MCF 10A (cell line): ENCODE results near the gene GALNT1. TPM values are rescaled to one million over a fixed set of nuclear protein-coding genes. Genes with fewer than 3 reads are reported as not detected.

ENCODE experiments used
- BruUV-seq: library from RNA; stranded (reverse); fragments of 400-500 nt; replicated peaks from 2 replicates; lab custom pipeline; 2021; lab: Mats Ljungman, UMichigan
- CTCF ChIA-PET: fragments of 300-600 bp; sonication (Branson Sonifier 250); formaldehyde crosslinking; extraction: SDS; loops from one replicate; lab custom pipeline; 2021; ENCODE audit warnings: antibody characterized with exemption, inconsistent platforms; lab: Yijun Ruan, JAX
- POLR2A ChIA-PET: fragments of 300-600, 350-650 bp; sonication (Branson Sonifier 250); formaldehyde crosslinking; extraction: SDS; loops from one replicate; lab custom pipeline; 2020; ENCODE audit warnings: antibody characterized with exemption, inconsistent platforms; lab: Yijun Ruan, JAX
- DNase-seq: peaks from one replicate; pipeline ENCODE4 v3.0.0-alpha.2; 2018; ENCODE audit not compliant: unreplicated experiment
- H3K27ac Mint-ChIP-seq: one replicate; pipeline ENCODE4 v1.8.0; 2022; ENCODE audit warnings: mild to moderate bottlenecking, low read depth, mixed read lengths; ENCODE audit not compliant: unreplicated experiment
- H3K27me3 Mint-ChIP-seq: one replicate; pipeline ENCODE4 v1.8.0; 2022; ENCODE audit warnings: mixed read lengths; ENCODE audit not compliant: insufficient read depth, unreplicated experiment
- H3K36me3 Mint-ChIP-seq: one replicate; pipeline ENCODE4 v1.8.0; 2022; ENCODE audit warnings: mild to moderate bottlenecking, moderate library complexity, mixed read lengths; ENCODE audit not compliant: insufficient read depth, unreplicated experiment
- H3K4me1 Mint-ChIP-seq: one replicate; pipeline ENCODE4 v1.8.0; 2022; ENCODE audit warnings: mixed read lengths; ENCODE audit not compliant: insufficient read depth, unreplicated experiment
- H3K4me3 Mint-ChIP-seq: one replicate; pipeline ENCODE4 v1.8.0; 2022; ENCODE audit warnings: mild to moderate bottlenecking, moderate library complexity, mixed read lengths; ENCODE audit not compliant: unreplicated experiment
- H3K9me3 Mint-ChIP-seq: one replicate; pipeline ENCODE4 v1.8.0; 2022; ENCODE audit warnings: mixed read lengths; ENCODE audit not compliant: unreplicated experiment
- CTCF ChIP-seq: fragments of 200-600 bp; IDR thresholded peaks from one replicate; pipeline ENCODE4 v1.8.0; 2022; ENCODE audit warnings: antibody characterized with exemption, mild to moderate bottlenecking; ENCODE audit not compliant: unreplicated experiment
- intact Hi-C: fragments of 100-400 bp; cut with micrococcal nuclease; formaldehyde crosslinking; loops from 2 replicates; pipeline ENCODE4 v1.14.1; 2022
- total RNA-seq: library from RNA; stranded (reverse); gene quantifications from 2 replicates; pipeline ENCODE4 v1.2.3, GENCODE V29; 2022

Gene GALNT1
- total RNA-seq, 1 experiment from 2014 or later, result 71.0 TPM

- Mint-ChIP-seq H3K27me3 (no peaks in the 10 kb centered on the region), H3K9me3 (peaks cover 14% of the 10 kb centered on the region), H3K36me3 (peaks cover 7% of the 10 kb centered on the region), H3K4me3 (no peak overlapping the region), H3K27ac (peak overlapping the region; percentile 35), H3K4me1 (peaks cover 26% of the 10 kb centered on the region)
- no peak for TF ChIP-seq CTCF
- CTCF ChIA-PET, result interaction anchor here (0.6 to 0.9 kb wide), 3 partner anchors 125 to 694 kb away, joined by 3 to 4 read pairs (median 4); no protein-coding TSS in a partner anchor
- intact Hi-C loops, result no loop called here
- peak; percentile 58 for DNase-seq
- BruUV-seq, result no TSS peak
- POLR2A ChIA-PET, result interaction anchor here (0.8 to 2.2 kb wide), 5 partner anchors 10 to 24 kb away, joined by 4 to 9 read pairs (median 6); partner anchors contain the start of gene GALNT1
Measured at GRCh38 chr18:35605686-35606417, 24.3 kb downstream of the GALNT1 start.

- Mint-ChIP-seq H3K9me3 (no peaks in the 10 kb centered on the region), H3K36me3 (peaks cover 7% of the 10 kb centered on the region), H3K4me3 (no peak overlapping the region), H3K27me3 (no peaks in the 10 kb centered on the region), H3K27ac (no peak overlapping the region), H3K4me1 (peaks cover 22% of the 10 kb centered on the region)
- no peak for TF ChIP-seq CTCF
- intact Hi-C loops, result no loop called here
- DNase-seq, result no peak
- BruUV-seq, result no TSS peak
- ChIA-PET POLR2A (interaction anchor here (0.9 to 1.3 kb wide), 3 partner anchors 27 to 112 kb away, joined by 3 to 4 read pairs (median 4); partner anchors contain the start of gene INO80C), CTCF (interaction anchor here (0.7 to 1.6 kb wide), 2 partner anchors 53 to 129 kb away, joined by 3 to 4 read pairs; no protein-coding TSS in a partner anchor)
Measured at GRCh38 chr18:35609236-35609635, 27.7 kb downstream of the GALNT1 start.

DNA sequence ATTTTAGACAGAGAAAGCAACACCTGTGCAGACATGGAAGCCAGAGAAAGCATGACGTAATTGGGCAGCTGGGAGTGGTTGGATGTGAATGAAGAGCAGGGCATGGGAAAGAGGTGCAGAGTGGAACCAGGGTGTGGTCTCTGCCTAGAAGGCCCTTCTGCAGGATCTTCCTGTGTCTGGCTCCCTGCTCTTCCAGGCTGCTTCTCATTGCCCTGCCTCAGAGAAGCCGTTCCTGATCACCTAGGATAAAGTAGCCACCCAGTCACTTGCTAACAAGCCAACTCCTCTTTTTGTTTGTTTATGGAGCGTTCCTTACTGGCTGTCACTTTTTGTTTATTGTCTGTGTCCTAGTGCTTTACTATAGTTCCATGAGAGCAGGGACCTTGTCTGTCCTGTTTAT lies 28.5 kb downstream of the GALNT1 start:
- no peaks in the 10 kb centered on the region for H3K9me3 Mint-ChIP-seq
- peaks cover 24% of the 10 kb centered on the region for H3K4me1 Mint-ChIP-seq
- DNase-seq, result peak; percentile 33
- H3K27ac Mint-ChIP-seq, result no peak overlapping the region
- BruUV-seq, result no TSS peak
- ChIA-PET POLR2A (interaction anchor here (0.9 to 1.0 kb wide), 2 partner anchors 27 to 113 kb away, joined by 3 to 4 read pairs; partner anchors contain the start of gene INO80C), CTCF (interaction anchor here (0.7 to 1.6 kb wide), 2 partner anchors 52 to 130 kb away, joined by 3 to 4 read pairs; no protein-coding TSS in a partner anchor)
- peaks cover 7% of the 10 kb centered on the region for H3K36me3 Mint-ChIP-seq
- no peak for TF ChIP-seq CTCF
- no peaks in the 10 kb centered on the region for H3K27me3 Mint-ChIP-seq
- intact Hi-C loops, result no loop called here
- no peak overlapping the region for H3K4me3 Mint-ChIP-seq

GRCh38 chr18:35610724-35611123 lies 29.2 kb downstream of the GALNT1 start:
- H3K27ac Mint-ChIP-seq, result no peak overlapping the region
- TF ChIP-seq CTCF, result no peak
- no TSS peak for BruUV-seq
- peaks cover 27% of the 10 kb centered on the region for H3K4me1 Mint-ChIP-seq
- H3K4me3 Mint-ChIP-seq, result no peak overlapping the region
- peaks cover 7% of the 10 kb centered on the region for H3K36me3 Mint-ChIP-seq
- DNase-seq, result no peak
- no peaks in the 10 kb centered on the region for H3K9me3 Mint-ChIP-seq
- intact Hi-C loops, result no loop called here
- ChIA-PET POLR2A (interaction anchor here (0.8 to 3.8 kb wide), 2 partner anchors 29 to 154 kb away, joined by 3 to 12 read pairs; partner anchors contain the start of gene GALNT1), CTCF (interaction anchor here (0.7 to 0.8 kb wide), 2 partner anchors 224 to 570 kb away, joined by 3 to 6 read pairs; no protein-coding TSS in a partner anchor)
- H3K27me3 Mint-ChIP-seq, result no peaks in the 10 kb centered on the region
